ENCODE results near the gene CELF2. TPM values are rescaled to one million over a fixed set of nuclear protein-coding genes. Genes with fewer than 3 reads are reported as not detected.

Gene CELF2
- total RNA-seq, 1 experiment from 2014 or later: 0.07 TPM

- Mint-ChIP-seq H3K27ac (ENCODE audit: low read depth, unreplicated experiment) (no peak overlapping the region), H3K9me3 (ENCODE audit: unreplicated experiment) (no peaks in the 10 kb centered on the region), H3K4me1 (ENCODE audit: insufficient read depth, unreplicated experiment) (no peaks in the 10 kb centered on the region), H3K36me3 (ENCODE audit: insufficient read depth, unreplicated experiment) (no peaks in the 10 kb centered on the region), H3K27me3 (ENCODE audit: insufficient read depth, unreplicated experiment) (no peaks in the 10 kb centered on the region), H3K4me3 (ENCODE audit: unreplicated experiment) (no peak overlapping the region)
- DNase-seq (ENCODE audit: unreplicated experiment): peak; percentile 74
- intact Hi-C loops (cut with micrococcal nuclease): loop anchor here (5.0 kb wide), 1 partner anchor 160 kb away; no protein-coding TSS in a partner anchor
- ChIA-PET CTCF (interaction anchor here (0.6 to 0.7 kb wide), 2 partner anchors 24 to 39 kb away, joined by 3 read pairs; no protein-coding TSS in a partner anchor), POLR2A (no interaction called here)
- TF ChIP-seq, protein P1, sequence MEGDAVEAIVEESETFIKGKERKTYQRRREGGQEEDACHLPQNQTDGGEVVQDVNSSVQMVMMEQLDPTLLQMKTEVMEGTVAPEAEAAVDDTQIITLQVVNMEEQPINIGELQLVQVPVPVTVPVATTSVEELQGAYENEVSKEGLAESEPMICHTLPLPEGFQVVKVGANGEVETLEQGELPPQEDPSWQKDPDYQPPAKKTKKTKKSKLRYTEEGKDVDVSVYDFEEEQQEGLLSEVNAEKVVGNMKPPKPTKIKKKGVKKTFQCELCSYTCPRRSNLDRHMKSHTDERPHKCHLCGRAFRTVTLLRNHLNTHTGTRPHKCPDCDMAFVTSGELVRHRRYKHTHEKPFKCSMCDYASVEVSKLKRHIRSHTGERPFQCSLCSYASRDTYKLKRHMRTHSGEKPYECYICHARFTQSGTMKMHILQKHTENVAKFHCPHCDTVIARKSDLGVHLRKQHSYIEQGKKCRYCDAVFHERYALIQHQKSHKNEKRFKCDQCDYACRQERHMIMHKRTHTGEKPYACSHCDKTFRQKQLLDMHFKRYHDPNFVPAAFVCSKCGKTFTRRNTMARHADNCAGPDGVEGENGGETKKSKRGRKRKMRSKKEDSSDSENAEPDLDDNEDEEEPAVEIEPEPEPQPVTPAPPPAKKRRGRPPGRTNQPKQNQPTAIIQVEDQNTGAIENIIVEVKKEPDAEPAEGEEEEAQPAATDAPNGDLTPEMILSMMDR (IDR thresholded peaks at IDR 0.05; ENCODE audit: unreplicated experiment): no peak
- no TSS peak for BruUV-seq (replicated peaks)
Observed at GRCh38 chr10:11112718-11113117, 95.0 kb downstream of the CELF2 start.

DNA sequence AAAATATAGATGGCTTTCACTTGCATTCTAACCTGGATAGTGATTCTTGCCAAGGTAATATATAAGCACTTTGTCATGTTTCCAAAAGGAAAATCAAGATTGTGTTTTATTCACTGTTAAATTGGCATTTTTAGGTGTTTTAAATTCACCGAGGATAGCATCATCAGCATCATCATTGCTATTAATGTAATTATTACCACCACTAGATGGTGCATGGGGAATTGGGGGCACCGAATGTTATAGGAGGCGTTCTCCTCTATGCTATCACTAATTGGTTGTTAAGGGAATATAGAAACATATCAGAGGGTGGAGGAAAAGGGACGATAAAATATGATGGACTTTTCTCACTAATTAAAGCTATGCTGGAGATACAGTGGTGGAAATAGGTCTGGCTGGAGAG, 95.5 kb downstream of the CELF2 start:
- Mint-ChIP-seq H3K27ac (ENCODE audit: low read depth, unreplicated experiment) (no peak overlapping the region), H3K9me3 (ENCODE audit: unreplicated experiment) (no peaks in the 10 kb centered on the region), H3K4me1 (ENCODE audit: insufficient read depth, unreplicated experiment) (no peaks in the 10 kb centered on the region), H3K36me3 (ENCODE audit: insufficient read depth, unreplicated experiment) (no peaks in the 10 kb centered on the region), H3K4me3 (ENCODE audit: unreplicated experiment) (no peak overlapping the region), H3K27me3 (ENCODE audit: insufficient read depth, unreplicated experiment) (no peaks in the 10 kb centered on the region)
- ChIA-PET POLR2A (no interaction called here), CTCF (no interaction called here)
- TF ChIP-seq, protein P1 (IDR thresholded peaks at IDR 0.05; ENCODE audit: unreplicated experiment): no peak
- DNase-seq (ENCODE audit: unreplicated experiment): no peak
- no TSS peak for BruUV-seq (replicated peaks)
- intact Hi-C loops (cut with micrococcal nuclease): loop anchor here (5.0 kb wide), 1 partner anchor 159 kb away; no protein-coding TSS in a partner anchor

DNA sequence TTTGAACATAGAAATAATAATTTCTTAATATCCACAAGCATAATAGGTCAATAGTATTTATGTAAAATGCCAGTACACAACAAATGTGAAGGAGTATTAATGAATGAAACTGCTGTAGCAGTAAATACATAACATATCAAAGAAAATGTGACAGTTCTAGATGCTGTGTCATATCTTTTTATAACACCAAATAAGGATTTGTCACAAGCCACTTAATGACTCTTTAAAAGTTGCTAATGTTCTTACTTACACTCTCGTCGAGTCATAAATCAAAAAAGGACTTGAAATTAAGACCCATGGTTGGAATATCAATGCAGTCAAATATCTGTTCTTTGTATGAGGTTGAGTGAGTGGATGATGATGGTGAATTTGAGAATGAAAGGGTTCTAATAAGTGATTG, 96.6 kb downstream of the CELF2 start:
- DNase-seq (ENCODE audit: unreplicated experiment): no peak

GRCh38 chr10:11115337-11115736, 97.7 kb downstream of the CELF2 start:
- H3K9me3 Mint-ChIP-seq (ENCODE audit: unreplicated experiment): no peaks in the 10 kb centered on the region
- no peak overlapping the region for H3K27ac Mint-ChIP-seq (ENCODE audit: low read depth, unreplicated experiment)
- ChIA-PET CTCF (no interaction called here), POLR2A (interaction anchor here (0.6 kb wide), 1 partner anchor 12 kb away, joined by 3 read pairs; no protein-coding TSS in a partner anchor)
- H3K4me1 Mint-ChIP-seq (ENCODE audit: insufficient read depth, unreplicated experiment): no peaks in the 10 kb centered on the region
- intact Hi-C loops (cut with micrococcal nuclease): no loop called here
- no TSS peak for BruUV-seq (replicated peaks)
- no peaks in the 10 kb centered on the region for H3K36me3 Mint-ChIP-seq (ENCODE audit: insufficient read depth, unreplicated experiment)
- no peak overlapping the region for H3K4me3 Mint-ChIP-seq (ENCODE audit: unreplicated experiment)
- TF ChIP-seq, protein P1 (IDR thresholded peaks at IDR 0.05; ENCODE audit: unreplicated experiment): no peak
- H3K27me3 Mint-ChIP-seq (ENCODE audit: insufficient read depth, unreplicated experiment): peaks cover 9% of the 10 kb centered on the region
- no peak for DNase-seq (ENCODE audit: unreplicated experiment)

More for the DNA sequence above, 96.6 kb downstream of the CELF2 start:
- no peak overlapping the region for H3K27ac Mint-ChIP-seq (ENCODE audit: low read depth, unreplicated experiment)
- ChIA-PET CTCF (no interaction called here), POLR2A (no interaction called here)
- no peaks in the 10 kb centered on the region for H3K36me3 Mint-ChIP-seq (ENCODE audit: insufficient read depth, unreplicated experiment)
- no TSS peak for BruUV-seq (replicated peaks)
- H3K4me3 Mint-ChIP-seq (ENCODE audit: unreplicated experiment): no peak overlapping the region
- no peaks in the 10 kb centered on the region for H3K9me3 Mint-ChIP-seq (ENCODE audit: unreplicated experiment)
- H3K27me3 Mint-ChIP-seq (ENCODE audit: insufficient read depth, unreplicated experiment): no peaks in the 10 kb centered on the region
- TF ChIP-seq, protein P1 (IDR thresholded peaks at IDR 0.05; ENCODE audit: unreplicated experiment): no peak
- H3K4me1 Mint-ChIP-seq (ENCODE audit: insufficient read depth, unreplicated experiment): no peaks in the 10 kb centered on the region
- intact Hi-C loops (cut with micrococcal nuclease): loop anchor here (5.0 kb wide), 1 partner anchor 158 kb away; no protein-coding TSS in a partner anchor

Measured in MCF 10A (cell line).